Erythroblast (primary cell): ENCODE measurements around the gene NME8.

ENCODE experiments used
- GATA1 ChIP-seq: IDR thresholded peaks from 2 replicates; pipeline ENCODE4 v1.6.1; 2011; ENCODE audit warnings: low read depth, mild to moderate bottlenecking, control low read depth, low read length, moderate library complexity
- POLR2A ChIP-seq: IDR thresholded peaks from 2 replicates; pipeline ENCODE4 v1.6.1; 2011; ENCODE audit warnings: mild to moderate bottlenecking, low read length

GRCh38 chr7:37916017-37916672 is 67.7 kb downstream of the NME8 start:
- no peak for TF ChIP-seq POLR2A
- no peak for TF ChIP-seq GATA1
